Inferior parietal cortex (tissue), 1 donor: ENCODE measurements around the gene KCNT1.

Experiments
- DNase-seq: peaks from one replicate; pipeline ENCODE4 v3.0.0-alpha.2; 2016; ENCODE audit errors: extremely low spot score

The KCNT1 gene

GRCh38 chr9:135765416-135765815 is 63.4 kb downstream of the KCNT1 start:
- DNase-seq = no peak

GRCh38 chr9:135766251-135766650 is 64.3 kb downstream of the KCNT1 start:
- DNase-seq = no peak

GRCh38 chr9:135766707-135767106 is 64.7 kb downstream of the KCNT1 start:
- DNase-seq = no peak

DNA sequence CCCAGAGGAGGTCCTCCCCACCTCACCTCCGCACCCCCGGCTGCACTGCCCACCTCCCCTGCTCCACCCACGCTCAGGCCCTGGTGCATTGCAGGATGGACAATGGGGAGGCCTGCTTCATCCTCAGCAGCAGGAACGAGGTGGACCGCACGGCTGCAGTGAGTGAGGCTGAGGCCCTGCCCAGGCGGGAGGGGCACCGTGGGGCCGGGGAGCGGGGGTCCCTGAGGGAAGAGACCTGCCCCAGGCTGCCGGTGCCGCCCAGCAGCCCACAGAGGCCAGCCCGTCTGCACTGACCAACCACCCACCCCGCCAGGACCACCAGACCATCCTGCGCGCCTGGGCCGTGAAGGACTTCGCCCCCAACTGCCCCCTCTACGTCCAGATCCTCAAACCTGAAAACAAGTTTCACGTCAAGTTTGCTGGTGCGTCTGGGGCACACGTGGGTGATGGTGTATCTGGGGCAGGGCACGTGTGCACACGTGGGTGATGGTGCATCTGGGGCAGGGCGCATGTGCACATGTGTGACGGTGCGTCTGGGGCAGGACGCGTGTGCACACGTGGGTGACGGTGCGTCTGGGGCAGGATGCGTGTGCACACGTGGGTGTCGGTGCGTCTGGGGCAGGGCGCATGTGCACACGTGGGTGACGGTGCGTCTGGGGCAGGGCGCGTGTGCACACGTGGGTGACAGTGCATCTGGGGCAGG is 66.7 kb downstream of the KCNT1 start:
- DNase-seq = no peak

DNA sequence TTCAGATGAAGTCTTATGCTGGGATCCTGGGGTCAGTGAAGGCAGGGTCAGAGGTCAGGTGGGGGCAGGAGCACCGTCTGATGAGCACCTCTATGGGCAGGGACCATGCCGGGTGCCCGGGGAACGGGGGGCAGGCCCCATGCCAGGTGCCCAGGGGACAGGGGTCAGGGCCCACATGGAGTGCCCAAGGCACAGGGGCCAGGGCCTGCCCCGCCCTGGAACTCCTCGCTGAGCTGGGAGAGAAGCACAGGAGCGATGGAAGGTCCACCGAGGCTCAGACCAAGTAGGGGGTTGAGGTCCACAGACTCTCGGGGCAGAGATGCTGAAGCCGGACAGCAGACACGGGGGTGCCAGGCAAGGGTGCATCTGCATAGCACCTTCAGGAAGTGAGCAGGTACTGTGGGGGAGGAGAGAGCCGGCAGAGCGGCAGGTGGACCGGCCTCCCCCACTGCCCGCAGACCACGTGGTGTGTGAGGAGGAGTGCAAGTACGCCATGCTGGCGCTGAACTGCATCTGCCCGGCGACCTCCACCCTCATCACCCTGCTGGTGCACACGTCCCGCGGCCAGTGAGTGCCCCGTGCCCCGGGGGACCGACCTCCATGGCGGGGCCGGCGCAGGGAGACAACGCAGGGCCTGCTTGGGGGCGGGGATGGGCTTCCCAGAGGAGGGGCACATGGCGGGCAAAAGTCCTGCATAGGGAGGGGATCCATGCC is 67.7 kb downstream of the KCNT1 start:
- no peak for DNase-seq

DNA sequence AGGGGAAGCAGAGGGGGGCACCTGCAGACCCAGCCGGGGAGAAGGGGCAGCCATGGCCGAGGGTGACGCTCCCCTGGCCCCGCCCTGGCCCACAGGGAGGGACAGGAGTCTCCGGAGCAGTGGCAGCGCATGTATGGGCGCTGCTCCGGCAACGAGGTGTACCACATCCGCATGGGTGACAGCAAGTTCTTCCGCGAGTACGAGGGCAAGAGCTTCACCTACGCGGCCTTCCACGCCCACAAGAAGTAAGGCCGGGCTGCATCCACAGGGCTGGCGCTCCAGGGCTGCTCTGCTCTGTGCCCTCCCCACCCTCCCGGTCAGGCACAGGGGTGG is 68.2 kb downstream of the KCNT1 start:
- no peak for DNase-seq

GRCh38 chr9:135770771-135771170 is 68.8 kb downstream of the KCNT1 start:
- DNase-seq = no peak

DNA sequence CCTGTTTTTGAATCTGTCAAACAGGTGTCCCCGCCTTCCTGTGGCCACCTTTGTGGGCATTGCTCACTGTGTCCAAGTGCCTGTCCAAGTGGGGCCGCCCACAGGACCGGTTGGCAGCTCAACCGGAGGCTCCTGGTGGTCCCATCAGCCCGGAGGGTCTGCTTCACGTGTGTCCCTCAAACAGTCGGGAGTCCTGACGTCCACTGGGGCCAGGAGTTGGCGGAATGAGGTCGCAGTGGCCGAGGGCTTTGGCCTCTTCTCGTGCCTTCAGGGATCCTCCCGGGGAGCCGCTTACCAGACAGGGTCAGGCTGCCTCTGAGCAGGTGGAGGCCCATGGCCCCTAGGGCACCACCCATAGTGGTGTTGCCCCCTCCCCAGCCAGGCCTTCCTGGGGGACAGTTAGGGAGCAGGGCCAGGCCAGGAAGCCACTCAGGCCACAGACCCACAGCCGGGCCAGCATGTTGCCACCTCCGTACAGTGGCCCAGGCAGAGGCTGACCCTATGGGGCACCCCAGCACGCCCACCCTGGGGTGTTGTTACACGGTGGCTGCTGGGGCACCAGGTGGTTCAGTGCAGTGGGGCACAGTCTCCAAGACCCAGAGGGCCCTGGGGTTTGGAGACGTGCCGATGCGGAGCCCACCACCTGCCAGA is 69.5 kb downstream of the KCNT1 start:
- DNase-seq = no peak

DNA sequence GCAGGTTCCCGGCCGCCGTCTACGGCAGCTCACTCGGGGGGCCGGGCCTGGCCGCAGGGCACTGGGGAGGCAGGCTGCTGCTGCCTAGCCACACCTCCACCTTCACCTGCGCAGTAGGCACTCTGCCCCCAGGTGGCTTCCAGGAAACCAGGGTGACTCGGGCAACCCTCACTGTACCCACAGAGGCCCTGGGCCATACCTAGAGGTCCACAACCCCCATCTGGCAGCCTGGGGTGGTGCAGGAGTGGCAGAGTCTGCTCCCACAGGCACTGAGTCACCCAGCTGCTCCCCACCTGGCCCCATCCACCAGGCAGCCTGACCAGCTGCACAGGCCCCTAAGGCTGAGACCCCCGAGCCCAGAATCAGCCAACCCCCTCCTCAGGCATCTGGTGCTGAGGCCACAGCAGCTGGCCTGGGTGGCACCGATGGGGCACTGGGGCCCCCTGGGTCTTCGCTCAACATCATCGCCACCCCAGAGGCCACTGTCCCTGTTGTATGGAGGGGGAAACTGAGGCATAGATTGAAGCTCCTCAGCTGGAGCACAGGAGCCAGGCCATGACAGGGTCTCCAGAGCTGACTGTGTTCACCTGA is 70.2 kb downstream of the KCNT1 start:
- DNase-seq = no peak

DNA sequence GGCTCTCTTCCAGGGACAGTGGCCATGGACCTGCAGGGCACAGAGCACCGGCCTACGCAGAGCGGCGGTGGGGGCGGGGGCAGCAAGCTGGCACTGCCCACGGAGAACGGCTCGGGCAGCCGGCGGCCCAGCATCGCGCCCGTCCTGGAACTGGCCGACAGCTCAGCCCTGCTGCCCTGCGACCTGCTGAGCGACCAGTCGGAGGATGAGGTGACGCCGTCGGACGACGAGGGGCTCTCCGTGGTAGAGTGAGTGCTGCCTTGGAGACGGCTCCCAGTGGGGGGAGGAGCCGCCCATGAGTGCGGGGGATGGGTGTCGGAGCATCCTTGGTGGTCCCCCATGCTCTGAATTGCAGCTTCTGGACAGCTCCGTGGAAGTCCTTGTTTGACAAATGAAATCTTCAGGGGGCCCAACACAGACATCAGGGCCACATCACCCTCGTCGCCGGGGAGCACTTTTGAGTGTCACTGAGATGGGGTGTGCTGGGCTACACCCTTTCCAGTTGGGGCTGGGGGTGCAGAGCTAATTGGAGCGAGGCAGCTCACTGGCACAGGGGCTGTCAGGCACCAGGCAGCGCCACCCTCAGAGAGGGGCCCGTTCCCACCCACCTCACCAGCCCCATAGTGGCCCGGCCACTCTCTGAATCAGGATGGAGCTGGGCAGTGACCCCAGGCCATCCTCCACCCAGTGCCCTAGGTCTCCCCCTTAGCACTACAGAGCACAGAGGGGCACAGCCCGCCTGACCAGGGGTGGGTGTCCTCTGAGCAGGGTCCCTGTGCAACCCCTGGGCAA is 70.9 kb downstream of the KCNT1 start:
- DNase-seq = no peak

- no peak for DNase-seq
Observed at GRCh38 chr9:135773530-135774238, 71.7 kb downstream of the KCNT1 start.

- DNase-seq = no peak
Observed at GRCh38 chr9:135774239-135774747, 72.3 kb downstream of the KCNT1 start.

DNA sequence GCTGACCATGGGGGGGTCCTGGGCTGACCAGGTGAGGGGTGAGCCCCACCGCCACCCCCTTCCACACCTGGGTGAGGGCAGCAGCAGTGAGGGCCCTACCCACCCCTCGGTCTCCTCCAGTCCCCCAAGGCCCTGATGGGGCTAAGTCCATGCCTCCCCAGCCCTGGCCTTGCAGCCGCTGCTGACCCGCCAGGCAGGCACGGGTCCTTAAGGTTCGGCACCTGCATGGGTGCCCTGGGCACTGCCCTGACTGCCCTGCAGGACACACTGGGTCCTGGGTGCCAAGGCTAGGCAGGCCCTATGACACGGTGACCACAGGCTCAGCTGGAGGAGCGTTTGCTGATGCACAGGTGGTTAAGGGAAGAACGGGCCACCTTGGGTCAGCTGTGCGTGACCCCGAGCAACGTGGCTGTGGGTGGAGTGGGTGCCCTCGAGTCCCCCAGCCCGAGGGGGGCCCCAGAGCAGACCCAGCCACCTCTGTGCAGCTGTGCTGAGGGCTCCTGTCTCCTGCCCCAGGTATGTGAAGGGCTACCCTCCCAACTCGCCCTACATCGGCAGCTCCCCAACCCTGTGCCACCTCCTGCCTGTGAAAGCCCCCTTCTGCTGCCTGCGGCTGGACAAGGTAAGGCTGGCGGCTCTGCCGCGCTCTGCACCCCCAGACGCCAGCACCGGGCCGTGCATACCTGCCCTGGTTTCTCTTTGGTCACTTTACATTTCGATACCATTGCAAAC is 73.0 kb downstream of the KCNT1 start:
- DNase-seq = no peak

GRCh38 chr9:135775911-135776310 is 73.9 kb downstream of the KCNT1 start:
- DNase-seq = no peak

DNA sequence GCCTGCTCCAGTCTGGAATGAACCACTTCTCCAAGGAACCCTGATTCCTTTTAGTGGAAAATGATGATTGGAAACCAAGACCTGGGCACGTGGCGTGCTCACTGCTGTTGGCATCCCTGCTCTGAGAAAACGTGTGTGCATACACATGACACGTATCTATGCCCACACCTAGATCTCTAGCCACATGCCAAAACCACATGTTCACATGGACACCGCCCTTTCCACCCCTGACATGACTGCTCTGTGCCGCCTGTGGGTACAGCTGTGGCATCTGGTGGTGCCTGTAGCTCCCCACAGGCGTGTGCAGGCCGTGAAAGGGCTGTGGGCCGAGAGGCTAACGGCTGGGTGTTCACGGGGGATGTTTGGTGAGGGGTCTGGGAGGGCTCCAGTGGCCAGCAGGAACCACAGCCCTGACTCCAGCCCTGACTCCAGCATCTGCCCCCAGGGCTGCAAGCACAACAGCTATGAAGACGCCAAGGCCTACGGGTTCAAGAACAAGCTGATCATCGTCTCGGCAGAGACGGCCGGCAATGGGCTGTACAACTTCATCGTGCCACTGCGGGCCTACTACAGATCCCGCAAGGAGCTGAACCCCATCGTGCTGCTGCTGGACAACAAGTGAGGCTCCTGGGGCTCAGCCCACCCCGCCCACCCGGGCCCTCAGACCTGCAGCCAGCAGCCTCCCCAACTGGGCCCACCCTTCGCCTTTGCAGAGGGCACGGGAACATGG is 75.1 kb downstream of the KCNT1 start:
- DNase-seq = no peak

DNA sequence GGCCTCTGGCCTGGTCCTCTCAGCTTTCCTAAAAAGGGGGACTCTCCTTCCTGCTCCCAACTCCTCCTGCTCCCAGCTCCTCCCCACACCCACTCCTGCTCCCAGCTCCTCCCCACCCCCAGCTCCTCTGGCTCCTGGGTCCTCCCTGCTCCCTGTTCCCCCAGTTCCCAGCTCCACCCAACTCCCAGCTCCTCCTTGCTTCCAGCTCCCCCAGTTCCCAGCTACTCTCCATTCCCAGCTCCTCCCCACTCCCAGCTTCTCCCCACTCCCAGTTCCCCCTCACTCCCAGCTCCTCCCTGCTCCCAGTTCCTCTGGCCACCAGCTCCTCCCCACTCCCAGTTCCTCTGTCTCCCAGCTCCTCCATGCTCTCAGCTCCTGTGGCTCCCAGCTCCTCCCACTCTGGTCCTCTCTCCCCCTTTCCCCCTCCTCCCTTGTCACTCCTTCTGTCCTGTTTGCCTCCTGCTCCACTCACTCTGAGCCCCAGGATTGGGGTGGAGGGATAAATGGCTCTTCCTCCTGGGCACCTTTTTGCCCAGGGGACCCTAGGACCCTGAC is 75.7 kb downstream of the KCNT1 start:
- DNase-seq = no peak

GRCh38 chr9:135778421-135778820 is 76.4 kb downstream of the KCNT1 start:
- no peak for DNase-seq

GRCh38 chr9:135779571-135779970 is 77.6 kb downstream of the KCNT1 start:
- DNase-seq = no peak

GRCh38 chr9:135780086-135780485 is 78.1 kb downstream of the KCNT1 start:
- DNase-seq = no peak
